IPS-18c (cell line): Measurements from ENCODE around the gene TOR1A.

Experiments used
- H3K4me3 ChIP-seq: 2 replicates; pipeline ENCODE4 v1.7.0; 2013; ENCODE audit warnings: low read depth, mild to moderate bottlenecking, low read length, moderate library complexity; ENCODE audit not compliant: insufficient read depth
- H3K9me3 ChIP-seq: one replicate; pipeline ENCODE4 v1.6.1; 2013; ENCODE audit warnings: mild to moderate bottlenecking, low read length, moderate library complexity; ENCODE audit not compliant: control insufficient read depth, insufficient read depth

Gene TOR1A

GRCh38 chr9:129834489-129835127, 10.7 kb upstream of the TOR1A start:
- H3K9me3 ChIP-seq, result no peaks in the 10 kb centered on the region
- H3K4me3 ChIP-seq, result peak overlapping the region; percentile 93

DNA sequence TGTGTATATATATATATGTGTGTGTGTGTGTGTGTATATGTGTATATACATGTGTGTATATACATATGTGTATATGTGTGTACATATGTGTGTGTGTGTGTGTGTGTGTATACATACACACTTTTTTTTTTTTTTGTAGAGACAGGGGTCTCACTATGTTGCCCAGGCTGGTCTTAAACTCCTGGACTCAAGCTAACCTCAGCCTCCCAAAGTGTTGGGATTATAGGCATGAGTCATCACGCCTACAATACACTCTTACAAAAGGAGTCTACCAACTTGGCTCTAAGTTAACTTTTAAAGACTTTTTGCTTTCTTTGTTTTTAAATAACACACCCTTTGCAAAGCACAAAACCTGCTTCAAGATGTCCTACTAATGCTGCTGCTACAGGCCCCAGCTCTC, 9.0 kb upstream of the TOR1A start:
- no peak overlapping the region for H3K4me3 ChIP-seq

DNA sequence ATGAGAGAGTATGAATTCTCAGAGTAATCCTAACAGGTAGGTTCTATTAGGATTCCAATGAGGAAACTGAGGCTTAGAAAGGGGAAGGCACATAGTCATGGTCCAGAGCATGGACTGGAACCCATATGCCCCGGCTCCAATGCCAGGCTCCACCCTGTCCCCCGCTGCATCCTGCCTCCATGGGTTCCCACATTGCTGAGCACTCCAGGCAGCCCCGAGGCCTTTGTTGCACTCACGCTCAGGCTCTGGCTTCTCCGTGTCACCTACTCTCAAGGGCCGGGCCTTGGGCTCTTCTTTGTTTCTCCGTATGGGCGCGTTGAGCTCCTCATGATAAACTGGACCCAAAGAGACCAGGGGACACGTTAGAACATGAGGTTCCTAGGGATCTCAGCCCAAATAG, 5.0 kb upstream of the TOR1A start:
- H3K4me3 ChIP-seq, result no peak overlapping the region
- no peaks in the 10 kb centered on the region for H3K9me3 ChIP-seq

More for the DNA sequence above, 9.0 kb upstream of the TOR1A start:
- H3K9me3 ChIP-seq, result no peaks in the 10 kb centered on the region

- Histone ChIP-seq H3K9me3 (no peaks in the 10 kb centered on the region), H3K4me3 (no peak overlapping the region)
Observed at GRCh38 chr9:129828051-129828450, 4.1 kb upstream of the TOR1A start.

- H3K4me3 ChIP-seq, result no peak overlapping the region
Observed at GRCh38 chr9:129826759-129827158, 2.8 kb upstream of the TOR1A start.

GRCh38 chr9:129826344-129826743, 2.4 kb upstream of the TOR1A start:
- Histone ChIP-seq H3K9me3 (no peaks in the 10 kb centered on the region), H3K4me3 (no peak overlapping the region)

More at GRCh38 chr9:129826759-129827158, 2.8 kb upstream of the TOR1A start:
- H3K9me3 ChIP-seq, result no peaks in the 10 kb centered on the region

GRCh38 chr9:129823542-129823934, 398 bp downstream of the TOR1A start:
- H3K9me3 ChIP-seq, result no peaks in the 10 kb centered on the region

GRCh38 chr9:129822898-129823541, 916 bp downstream of the TOR1A start:
- peak overlapping the region; percentile 58 for H3K4me3 ChIP-seq
- H3K9me3 ChIP-seq, result no peaks in the 10 kb centered on the region

More at GRCh38 chr9:129823542-129823934, 398 bp downstream of the TOR1A start:
- peak overlapping the region; percentile 87 for H3K4me3 ChIP-seq

DNA sequence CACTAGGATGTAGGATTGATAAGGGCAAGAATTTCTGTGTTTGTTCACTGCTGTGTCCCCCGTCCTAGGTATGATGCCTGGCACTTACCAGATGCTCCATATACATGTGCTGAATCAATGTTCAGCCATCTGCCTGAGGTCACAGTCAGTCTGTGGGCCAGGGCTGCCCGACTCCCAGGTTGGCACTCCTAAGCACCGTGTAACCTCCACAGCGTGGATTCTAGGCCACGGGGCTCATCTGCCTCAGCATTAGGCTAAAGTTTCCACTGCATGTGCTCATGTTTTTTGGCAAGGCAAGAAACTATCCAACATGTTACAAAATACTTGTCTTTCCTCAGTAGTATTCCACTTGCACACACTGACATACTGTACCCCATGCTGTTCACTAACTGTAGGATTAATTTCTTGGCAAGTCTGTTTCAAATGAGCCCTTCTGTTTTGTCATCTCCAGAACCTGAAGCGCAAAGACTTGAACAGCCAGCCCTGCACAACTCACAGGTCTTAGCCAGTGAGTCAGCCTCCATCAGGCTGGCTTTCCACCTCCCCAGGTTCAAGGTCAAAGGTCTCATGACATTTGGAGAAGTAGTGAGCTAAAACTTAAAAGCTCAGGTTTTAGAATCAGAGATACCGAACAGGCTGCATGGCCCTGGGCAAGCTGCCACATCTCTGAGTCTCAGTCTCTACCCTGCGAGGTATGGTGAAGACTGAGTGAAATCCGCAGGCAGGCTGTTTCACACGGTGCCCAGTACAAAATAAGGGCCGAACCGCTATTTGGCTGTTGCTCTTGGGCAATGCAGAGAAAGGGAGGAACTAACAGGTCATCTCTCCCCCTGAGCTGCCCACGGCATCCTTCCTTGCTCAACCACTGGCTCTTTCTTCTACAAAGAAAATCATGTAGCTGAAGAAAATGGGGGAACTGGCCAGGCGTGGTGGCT, 7.2 kb downstream of the TOR1A start:
- Histone ChIP-seq H3K9me3 (no peaks in the 10 kb centered on the region), H3K4me3 (no peak overlapping the region)

DNA sequence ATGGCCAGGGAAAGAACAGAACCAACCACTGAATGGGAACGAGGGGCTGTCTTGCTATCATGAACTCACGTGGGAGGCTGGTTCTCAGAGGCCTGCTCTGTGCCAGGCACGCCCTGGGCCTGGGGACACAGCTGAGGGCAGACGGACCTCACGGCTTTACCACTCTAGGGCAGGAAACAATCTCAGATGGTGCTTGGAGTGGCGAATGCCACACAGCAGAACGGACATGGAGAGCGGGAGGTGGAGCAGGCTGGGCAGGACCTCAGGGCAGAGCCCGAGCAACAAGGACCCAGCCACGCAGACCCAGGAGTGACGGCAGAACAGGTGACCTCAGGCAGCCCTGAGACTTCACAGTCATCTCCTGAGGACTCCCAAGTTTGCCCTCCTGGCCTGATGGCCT, 8.7 kb downstream of the TOR1A start:
- H3K4me3 ChIP-seq, result no peak overlapping the region

GRCh38 chr9:129814432-129815223, 9.3 kb downstream of the TOR1A start:
- no peak overlapping the region for H3K4me3 ChIP-seq
- H3K9me3 ChIP-seq, result no peaks in the 10 kb centered on the region

More for the DNA sequence above, 8.7 kb downstream of the TOR1A start:
- no peaks in the 10 kb centered on the region for H3K9me3 ChIP-seq

DNA sequence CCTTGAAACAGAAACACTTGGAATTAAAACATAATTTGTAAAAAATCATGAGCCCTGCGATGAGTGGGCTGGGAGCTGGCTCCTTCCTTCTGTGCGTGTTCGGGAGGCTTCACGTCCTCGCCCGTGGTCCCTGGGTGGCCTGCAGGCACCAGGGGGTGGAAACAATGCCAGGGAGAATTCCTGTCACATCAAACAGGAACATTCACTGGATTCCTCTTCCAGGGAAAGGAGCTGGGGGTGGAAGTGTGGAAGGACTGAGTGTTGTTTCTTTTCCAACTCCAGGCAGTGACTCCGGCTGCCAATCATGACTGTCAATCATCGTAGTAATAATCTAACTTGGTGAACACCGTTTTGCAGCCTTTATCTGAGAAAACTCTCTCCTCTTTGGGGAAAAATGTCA, 10.3 kb downstream of the TOR1A start:
- Histone ChIP-seq H3K9me3 (no peaks in the 10 kb centered on the region), H3K4me3 (no peak overlapping the region)

DNA sequence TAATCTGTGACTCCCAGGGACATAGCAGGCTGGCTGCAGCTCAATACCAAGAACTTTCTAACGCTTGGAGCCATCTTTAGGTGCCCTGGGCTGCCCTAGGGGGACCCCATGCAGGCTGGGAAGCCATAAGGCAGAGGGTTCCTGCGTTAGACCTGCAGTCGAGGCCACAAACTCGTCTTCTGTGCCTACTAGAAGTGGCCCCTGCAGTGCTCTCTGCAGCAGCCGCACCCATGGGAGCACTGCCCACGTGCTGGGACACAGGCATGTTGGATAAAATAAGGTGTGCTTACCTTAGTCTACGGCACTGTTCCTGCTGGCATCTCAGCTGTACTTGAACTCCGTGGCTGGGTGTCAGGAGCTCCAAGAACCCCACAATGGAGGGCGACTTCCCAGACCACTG, 11.6 kb downstream of the TOR1A start:
- H3K9me3 ChIP-seq, result no peaks in the 10 kb centered on the region
- H3K4me3 ChIP-seq, result no peak overlapping the region

- Histone ChIP-seq H3K9me3 (no peaks in the 10 kb centered on the region), H3K4me3 (no peak overlapping the region)
Observed at GRCh38 chr9:129811967-129812363, 12.0 kb downstream of the TOR1A start.

DNA sequence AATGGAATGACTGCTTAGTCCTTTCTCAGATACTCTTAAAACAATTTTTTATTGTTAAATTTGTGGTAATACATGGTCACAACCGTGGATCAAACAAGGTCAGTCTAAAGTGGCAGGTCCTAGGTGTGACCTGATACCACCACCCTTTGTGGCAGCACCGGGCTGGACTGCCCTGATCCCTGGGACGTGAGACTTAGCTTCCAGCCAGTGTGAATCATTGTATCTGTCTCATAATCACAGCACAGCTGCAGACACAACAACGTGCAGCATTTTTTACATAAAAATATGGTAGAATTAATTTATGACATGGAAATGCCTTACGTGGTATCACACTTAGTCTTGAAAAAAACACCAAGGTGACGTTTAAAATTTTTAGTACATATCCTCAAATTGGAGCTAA, 13.1 kb downstream of the TOR1A start:
- H3K9me3 ChIP-seq, result no peaks in the 10 kb centered on the region
- H3K4me3 ChIP-seq, result no peak overlapping the region

DNA sequence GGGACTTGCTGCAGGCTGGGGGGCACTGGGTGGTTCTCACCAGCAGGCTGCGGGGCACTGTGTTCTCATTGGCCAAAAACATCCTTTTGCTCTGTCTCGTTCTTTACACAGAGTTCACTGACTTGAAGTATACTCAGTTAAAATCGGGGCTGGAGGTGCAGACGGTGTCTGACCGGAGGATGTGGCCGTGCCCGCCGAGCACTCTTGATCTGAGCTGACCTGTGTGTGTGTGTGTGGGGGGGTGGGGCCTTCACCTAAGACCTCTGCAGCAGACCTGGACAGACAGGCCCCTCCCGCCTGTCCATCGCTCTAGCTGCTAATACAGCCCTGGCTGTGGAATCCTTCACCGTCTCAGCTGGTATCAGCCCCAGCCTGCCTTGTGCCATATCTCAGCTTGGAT, 13.8 kb downstream of the TOR1A start:
- Histone ChIP-seq H3K4me3 (no peak overlapping the region), H3K9me3 (no peaks in the 10 kb centered on the region)

GRCh38 chr9:129809346-129809745, 14.6 kb downstream of the TOR1A start:
- no peak overlapping the region for H3K4me3 ChIP-seq

More at GRCh38 chr9:129809346-129809745, 14.6 kb downstream of the TOR1A start:
- no peaks in the 10 kb centered on the region for H3K9me3 ChIP-seq
